Measurements from ENCODE around the gene DEDD. TPM values are rescaled to one million over a fixed set of nuclear protein-coding genes. Genes with fewer than 3 reads are reported as not detected.

Gene DEDD
- total RNA-seq, 4 donors from 2014 or later = 40.2 to 60.2 (median 46.3) TPM

GRCh38 chr1:161081519-161081918, 50.9 kb downstream of the DEDD start:
- in situ Hi-C loops (cut with MboI; ENCODE audit: low sequenced_read_pairs in 4 of 4) (no loop called here), intact Hi-C loops (cut with DNase I; ENCODE audit: low total_unique reads) (no loop called here)
- Histone ChIP-seq H3K9me3 (no peaks in the 10 kb centered on the region), H3K4me3 (no peak overlapping the region), H3K27me3 (no peaks in the 10 kb centered on the region), H3K4me1 (no peaks in the 10 kb centered on the region), H3K27ac (no peak overlapping the region), H3K36me3 (no peaks in the 10 kb centered on the region)
- TF ChIP-seq CTCF (IDR thresholded peaks at IDR 0.05 in 4 of 5, conservative IDR thresholded peaks at IDR 0.05 in 1 of 5) (no peak), POLR2A (IDR thresholded peaks at IDR 0.05) (no peak)
- DNase-seq (no peak), ATAC-seq (no peak)

GRCh38 chr1:161080441-161081405, 51.7 kb downstream of the DEDD start:
- Histone ChIP-seq H3K4me3 (no peak overlapping the region), H3K27ac (no peak overlapping the region), H3K4me1 (no peaks in the 10 kb centered on the region), H3K9me3 (no peaks in the 10 kb centered on the region), H3K27me3 (no peaks in the 10 kb centered on the region), H3K36me3 (no peaks in the 10 kb centered on the region)
- DNase-seq (no peak), ATAC-seq (no peak)
- intact Hi-C loops (cut with DNase I; ENCODE audit: low total_unique reads) (no loop called here), in situ Hi-C loops (cut with MboI; ENCODE audit: low sequenced_read_pairs in 4 of 4) (no loop called here)
- TF ChIP-seq CTCF (IDR thresholded peaks at IDR 0.05 in 4 of 5, conservative IDR thresholded peaks at IDR 0.05 in 1 of 5) = no peak
- no peak for TF ChIP-seq POLR2A (IDR thresholded peaks at IDR 0.05)

- DNase-seq (no peak), ATAC-seq (no peak)
- Histone ChIP-seq H3K4me1 (no peaks in the 10 kb centered on the region), H3K27ac (no peak overlapping the region), H3K27me3 (no peaks in the 10 kb centered on the region), H3K4me3 (no peak overlapping the region), H3K36me3 (no peaks in the 10 kb centered on the region), H3K9me3 (no peaks in the 10 kb centered on the region)
- intact Hi-C loops (cut with DNase I; ENCODE audit: low total_unique reads) = no loop called here
- in situ Hi-C loops (cut with MboI; ENCODE audit: low sequenced_read_pairs in 4 of 4) = no loop called here
- TF ChIP-seq CTCF (IDR thresholded peaks at IDR 0.05 in 4 of 5, conservative IDR thresholded peaks at IDR 0.05 in 1 of 5) (no peak), POLR2A (IDR thresholded peaks at IDR 0.05) (no peak)
Measured at GRCh38 chr1:161079436-161080110, 52.9 kb downstream of the DEDD start.

- H3K27me3 ChIP-seq = no peaks in the 10 kb centered on the region
- in situ Hi-C loops (cut with MboI; ENCODE audit: low sequenced_read_pairs in 4 of 4) (no loop called here), intact Hi-C loops (cut with DNase I; ENCODE audit: low total_unique reads) (no loop called here)
- H3K9me3 ChIP-seq = no peaks in the 10 kb centered on the region
- no peak overlapping the region for H3K27ac ChIP-seq
- H3K4me1 ChIP-seq = no peaks in the 10 kb centered on the region
- no peaks in the 10 kb centered on the region for H3K36me3 ChIP-seq
- DNase-seq = no peak
- TF ChIP-seq CTCF (IDR thresholded peaks at IDR 0.05 in 4 of 5, conservative IDR thresholded peaks at IDR 0.05 in 1 of 5) = no peak
- no peak for TF ChIP-seq POLR2A (IDR thresholded peaks at IDR 0.05)
- ATAC-seq = no peak
- H3K4me3 ChIP-seq = no peak overlapping the region
Measured at GRCh38 chr1:161077426-161077825, 55.0 kb downstream of the DEDD start.

Measured in gastrocnemius medialis (tissue), 4 donors.